ENCODE measurements around the gene ERICH3.

ERICH3 gene, protein sequence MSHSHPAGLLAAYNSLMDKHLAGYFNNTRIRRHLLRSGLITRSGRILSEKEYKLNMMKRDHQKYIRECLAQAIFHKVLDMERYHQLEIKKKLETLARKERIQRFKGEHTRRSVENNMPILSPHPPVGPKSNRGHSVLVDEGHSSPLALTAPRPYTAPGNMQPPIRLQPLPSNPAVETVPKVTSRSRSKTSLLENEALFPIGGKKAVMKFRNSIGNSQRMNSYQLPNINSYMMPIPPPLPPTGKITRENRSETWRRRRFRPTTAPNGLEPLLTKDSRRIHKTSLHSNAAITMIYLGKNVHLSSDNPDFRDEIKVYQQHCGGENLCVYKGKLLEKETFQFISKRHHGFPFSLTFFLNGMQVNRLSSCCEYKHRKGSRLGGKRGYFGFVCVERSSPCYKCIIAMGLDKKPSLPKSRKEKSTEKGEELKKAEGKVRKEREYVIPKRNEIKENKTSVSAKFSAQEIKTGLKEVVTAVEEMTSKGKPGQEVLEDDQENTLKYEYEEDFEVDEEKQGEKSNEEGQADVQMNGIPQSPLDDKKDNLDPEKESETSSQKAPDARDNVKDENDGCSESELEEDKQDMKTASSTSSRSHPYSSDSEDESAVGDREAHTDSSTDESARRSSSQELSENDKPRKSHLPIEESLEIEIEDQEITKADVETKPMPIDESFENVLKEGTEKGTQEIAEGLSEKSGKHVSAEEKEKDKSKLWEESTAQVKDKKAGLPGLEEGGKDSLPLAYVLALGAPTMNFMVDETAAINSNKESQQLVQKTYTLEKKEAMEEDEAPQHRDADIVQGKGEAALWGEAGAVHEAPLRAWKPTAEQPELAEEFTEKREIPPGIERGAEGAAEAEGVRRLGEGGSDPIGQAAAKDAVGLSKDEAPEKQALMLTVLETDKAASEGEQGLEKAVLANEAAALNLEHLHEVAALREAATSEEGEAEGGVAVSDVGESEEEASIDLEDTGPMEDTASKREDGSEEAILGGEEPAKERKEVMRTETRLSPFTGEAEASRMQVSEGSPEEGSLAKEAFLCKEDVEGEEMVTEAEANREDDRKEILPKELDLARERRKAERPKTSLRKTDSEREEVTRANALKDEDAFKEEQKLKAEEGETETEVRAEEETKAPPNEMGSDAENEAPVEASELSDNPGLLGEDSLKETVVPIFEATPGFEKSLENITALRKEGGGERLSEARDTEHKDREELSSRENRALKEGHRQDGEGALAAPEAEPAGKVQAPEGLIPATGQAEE (N-terminal part only)

DNA sequence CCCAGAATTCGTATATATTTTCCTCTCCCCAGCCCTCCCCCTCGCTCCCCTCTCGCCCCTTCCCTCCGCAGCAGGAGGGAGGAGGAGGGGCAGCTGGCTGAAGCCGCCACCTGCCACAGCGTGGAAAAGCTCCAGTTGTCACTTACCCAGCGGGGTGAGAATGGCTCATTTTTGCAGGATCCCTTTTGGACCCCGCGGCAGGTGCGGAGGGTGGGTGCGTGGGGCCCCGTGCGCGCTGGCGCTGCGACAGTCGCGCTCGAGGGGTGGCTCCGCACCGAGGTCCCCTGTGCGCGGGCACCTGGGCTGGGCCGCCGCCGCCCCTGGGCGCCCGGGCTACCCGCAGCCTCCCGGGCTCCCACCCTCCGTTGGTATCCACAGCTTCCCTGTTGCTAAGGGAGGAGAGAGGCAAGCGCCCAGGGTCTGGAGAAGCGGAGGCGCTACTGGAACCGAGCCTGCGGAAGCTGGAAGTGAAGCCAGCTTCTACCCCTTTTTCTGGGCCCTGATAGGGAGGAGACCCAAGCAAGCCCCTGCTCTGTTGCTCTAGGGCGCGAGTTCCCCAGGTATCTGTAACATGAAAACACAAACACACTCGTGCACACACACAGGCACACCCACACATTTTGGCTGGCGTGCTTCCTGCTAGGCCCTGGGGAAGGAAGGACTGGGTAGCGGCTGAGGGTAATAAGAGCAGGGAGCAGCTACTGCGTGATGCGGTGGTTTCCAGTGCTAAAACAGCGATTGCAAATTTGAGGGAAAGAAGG is at the start of gene ERICH3:
ERICH3 (minus strand) TSS at position 442 of the 761 bp plus-strand sequence; CDS start at position 169, 273 bp downstream.
- DNase-seq, result peak in 1 of 2 experiments; percentile 45

DNA sequence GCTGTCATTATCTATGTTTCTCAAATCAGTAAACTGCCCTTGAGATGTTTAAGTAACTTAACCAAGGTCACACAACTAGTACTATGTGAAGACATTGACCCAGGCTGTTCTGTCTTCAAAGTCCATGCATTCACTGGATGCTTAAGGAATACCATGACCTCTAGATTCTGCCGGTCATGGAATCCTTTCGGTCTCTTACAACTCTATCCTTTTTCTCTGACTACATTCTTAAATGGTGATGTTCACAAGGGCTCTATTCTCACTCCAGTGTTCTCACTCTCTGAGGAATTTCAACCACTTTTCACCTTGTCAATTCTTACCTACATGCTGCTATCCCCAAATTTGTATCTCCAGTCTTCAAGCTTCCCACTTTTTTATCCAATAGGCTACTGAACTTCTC is 44.0 kb upstream of the ERICH3 start:
- no peak for DNase-seq

DNA sequence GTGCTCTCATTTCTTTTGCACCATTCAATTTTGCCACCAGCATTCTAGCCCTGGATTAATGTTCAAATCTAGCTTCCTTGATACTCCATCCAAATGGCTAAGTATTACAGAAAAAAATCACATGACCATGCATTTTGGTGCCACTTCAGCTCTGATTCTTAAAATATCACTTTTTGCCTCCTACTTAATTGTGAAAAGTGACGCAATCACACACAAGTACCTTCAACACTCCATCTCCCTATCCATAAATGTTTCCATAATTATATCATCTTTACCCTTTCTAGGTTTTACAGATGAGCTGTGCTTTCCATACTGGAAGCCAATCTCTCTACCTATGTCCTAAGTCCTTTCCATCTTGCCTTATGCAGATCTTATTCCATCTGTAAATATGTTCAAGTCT is 43.2 kb upstream of the ERICH3 start:
- no peak for DNase-seq

DNA sequence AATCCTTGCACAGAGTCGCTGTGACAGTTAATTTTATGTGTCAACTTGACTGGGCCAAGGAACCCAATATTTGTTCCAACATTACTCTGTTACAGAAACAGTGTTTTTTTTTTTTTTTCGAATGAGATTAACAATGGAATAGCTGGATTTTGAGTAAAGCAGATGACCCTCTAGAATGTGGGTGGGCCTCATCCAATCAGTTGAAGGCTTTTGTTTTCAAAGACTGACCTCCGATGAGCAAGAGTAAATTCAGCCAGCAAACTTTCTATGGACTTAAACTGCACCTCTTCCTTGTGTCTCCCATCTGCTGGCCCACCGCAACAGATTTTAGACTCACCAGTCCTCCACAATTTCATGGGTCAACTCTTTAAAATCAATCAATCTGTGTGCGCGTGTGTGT is 42.2 kb upstream of the ERICH3 start:
- no peak for DNase-seq

DNA sequence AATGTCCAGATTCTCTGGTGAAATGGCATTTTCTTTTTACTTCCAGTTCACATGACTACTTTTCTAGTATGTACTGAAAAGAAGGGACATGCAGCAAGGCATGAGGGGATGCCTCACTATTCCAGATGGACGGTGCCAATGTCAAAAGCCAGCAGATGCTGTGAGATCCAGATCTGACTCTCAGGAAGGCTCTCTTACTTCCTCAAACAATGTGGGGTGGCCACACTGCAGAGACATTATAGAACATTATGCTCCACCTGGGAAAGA is 41.6 kb upstream of the ERICH3 start:
- DNase-seq, result no peak

DNA sequence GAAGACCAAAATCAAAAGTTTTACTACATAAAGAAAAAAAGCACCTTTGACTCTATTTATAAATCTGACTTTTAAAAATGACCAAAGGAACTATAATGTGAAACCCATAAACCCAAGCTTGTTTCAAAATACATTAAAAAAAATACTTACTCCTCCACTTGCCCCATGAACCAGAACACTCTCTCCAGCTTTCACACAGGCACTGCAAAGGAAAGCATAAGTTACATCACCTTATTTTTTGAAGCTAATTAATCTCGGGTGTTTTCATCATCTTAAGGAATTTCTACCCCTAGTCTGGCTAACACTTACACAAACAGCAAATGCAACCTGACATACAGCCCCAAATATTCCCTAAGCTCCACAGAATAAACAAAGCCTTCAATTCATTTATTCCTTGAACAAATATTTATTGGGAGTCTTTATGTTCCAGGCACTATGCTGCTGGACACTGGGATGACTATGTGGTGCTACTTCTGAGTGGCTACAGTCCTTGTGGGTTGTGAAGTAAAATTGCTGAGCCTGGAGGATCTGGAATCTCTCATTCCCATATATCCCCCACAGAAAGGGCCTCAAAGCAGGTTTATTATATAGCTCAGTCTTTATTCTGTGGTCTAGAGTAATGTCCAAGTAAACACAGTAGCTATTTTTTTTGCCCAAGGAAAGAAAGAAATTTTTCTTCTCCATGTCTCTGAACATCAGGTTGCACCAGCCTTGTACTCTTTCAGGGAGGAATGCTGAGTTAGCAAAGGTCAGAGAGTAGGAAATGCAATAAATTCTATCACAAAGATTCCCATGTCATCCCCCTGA is 41.0 kb upstream of the ERICH3 start:
- no peak for DNase-seq

DNA sequence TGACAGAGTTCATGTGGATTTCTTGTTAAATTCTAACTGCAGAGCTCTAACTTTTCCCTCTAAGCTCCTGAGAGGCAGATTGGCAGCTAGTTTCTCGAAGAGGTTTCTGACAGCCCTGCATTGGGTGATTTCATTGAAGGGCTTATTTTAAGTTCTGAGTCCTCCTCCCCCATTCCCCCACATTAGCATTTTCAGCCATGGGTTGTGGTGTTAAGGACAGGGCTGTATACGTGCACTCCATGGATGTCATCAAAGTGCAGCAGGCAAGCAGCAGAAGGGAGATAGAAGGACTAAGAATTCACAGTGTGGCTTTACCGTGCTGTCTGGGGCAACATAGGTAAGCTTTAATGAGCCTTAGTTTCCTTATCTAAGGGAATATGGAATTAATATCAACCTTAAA is 40.3 kb upstream of the ERICH3 start:
- DNase-seq, result no peak

DNA sequence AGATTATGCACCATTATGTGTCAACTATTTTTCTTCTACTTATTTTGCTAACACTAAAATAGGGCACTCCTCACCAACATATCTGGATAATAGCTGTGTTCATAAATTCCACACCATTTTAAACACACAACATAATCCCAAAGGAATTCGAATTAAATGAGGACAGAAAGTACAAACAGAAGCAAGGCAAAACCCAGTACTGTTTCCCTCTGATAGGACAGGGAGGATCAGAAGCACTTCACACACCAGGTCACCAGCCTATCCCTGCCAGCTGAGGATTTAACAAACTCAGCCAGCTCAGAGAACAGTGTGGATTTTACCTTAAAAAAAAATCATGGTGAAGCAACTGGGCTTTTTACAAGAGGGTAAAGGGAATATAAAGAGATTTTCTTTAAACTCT is 39.3 kb upstream of the ERICH3 start:
- no peak for DNase-seq

DNA sequence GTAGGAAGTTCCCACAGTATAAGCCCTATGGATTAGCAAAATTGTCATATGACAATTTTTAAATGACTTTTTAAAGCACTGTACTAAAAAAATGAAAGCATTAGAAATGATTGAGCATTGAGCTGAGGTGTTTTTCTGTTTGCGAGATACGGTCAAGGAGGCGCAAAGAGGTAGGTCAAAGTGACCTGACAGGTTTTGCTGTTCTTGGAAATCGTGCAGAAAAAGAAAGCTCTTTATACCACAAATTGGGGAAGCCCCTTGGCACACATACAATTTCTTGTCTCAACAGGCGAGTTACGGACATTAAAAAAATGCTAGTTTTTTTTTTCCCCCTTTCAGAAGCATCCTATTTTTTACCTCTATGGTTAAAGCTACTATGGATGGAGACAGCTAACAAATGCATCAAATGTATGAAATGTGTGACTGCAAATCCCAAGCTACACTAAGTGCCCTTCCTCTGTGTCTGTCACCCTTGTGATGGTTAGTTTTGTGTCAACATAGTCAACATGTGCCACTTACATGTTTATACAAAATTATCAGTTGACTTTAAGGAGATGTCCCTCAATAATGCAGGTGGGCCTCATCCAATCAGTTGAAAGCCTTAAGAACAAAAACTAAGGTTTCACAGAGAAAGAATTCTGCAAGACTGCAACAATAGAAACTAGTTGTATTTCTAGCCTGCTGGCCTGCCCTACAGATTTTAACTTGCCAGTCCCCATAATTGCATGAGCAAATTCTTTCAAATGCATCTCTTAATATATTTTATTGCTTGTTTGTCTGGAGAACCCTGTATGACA is 30.0 kb upstream of the ERICH3 start:
- DNase-seq, result no peak

DNA sequence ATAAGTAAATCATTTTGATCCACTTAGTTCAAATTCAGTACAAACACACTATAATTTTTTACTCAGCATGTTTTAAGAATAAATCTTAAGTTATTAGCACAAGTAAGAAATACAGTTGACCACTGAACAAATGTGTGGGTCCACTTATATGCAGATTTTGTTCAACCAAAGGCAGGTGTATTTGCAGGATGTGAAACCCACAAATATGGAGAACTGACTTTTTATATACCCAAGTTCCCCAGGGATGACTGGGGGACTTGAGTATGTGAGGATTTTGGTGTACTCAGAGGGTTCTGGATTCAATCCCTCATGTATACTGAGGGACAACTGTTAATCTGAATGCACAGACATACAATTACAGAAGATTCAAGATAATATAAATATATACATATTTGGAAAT is 25.7 kb upstream of the ERICH3 start:
- no peak for DNase-seq

DNA sequence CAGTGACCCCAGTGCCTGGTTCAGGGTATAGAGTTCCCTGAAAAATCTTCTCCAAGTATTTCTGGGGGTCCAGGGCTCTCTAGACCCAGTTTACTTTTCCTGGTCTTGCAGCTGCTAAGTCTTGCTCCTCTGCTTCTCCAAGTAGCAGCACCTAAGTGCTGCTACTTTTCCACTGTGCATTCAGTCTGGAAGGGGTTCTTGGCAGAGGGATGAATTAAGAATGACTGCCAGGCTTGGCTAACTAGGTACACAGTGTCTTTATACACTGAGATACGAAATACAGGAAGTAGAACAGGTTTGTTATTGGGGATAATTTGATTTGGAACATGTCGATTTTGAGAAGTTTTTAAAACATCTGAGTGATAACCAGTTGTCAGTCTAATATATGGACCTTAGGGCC is 24.2 kb upstream of the ERICH3 start:
- DNase-seq, result no peak

DNA sequence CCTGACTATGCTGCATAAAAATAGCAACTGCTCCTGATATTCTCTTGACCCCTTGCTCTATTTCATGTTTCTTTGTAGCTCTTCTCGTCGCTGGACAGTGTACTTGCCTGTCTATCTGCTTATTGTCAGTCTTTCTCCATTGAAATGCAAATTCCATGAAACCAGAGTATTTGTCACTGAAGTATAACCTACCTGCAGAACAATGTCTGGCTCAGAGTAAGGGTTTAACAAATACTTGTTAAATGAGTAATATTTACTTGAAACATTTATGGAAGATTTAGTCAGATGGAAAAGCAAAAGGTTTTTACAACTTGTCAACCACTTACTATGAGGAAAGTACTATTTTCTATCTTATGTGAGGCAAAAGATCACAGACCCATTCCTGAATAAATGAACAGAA is 19.9 kb upstream of the ERICH3 start:
- no peak for DNase-seq

DNA sequence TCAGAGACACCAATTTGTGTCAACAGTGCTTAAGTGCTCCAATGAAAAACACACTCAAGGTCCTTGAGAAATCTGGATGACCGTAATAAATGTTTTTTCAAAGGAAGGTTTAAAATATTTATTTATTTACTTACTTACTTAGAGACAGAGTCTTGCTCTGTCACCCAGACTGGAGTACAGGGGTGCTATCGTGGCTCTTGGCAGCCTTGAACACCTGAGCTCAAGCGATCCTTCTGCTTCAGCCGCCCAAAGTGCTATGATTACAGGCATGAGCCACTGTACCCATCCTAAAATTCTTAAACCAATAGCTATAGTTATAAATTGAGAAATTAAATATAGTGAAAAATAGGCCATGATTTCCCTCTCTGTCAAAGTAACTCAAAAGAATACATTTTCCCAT is 17.3 kb upstream of the ERICH3 start:
- no peak for DNase-seq

DNA sequence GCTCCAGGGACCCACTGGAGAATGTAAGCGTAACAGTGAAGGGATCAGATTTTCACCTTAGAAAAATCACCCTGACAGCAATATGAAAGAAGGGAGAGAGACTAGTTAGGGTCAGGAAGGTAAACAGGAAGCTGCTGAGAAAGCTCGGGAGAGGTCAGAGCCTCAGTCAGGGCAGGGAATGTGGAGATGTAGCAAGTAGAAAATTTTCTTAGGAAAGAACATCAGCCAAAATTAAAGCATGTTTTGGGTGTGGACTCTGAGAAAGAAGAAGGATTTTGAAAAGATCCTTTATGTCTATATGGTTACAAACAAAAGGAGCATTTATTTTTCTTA is 16.7 kb upstream of the ERICH3 start:
- no peak for DNase-seq

DNA sequence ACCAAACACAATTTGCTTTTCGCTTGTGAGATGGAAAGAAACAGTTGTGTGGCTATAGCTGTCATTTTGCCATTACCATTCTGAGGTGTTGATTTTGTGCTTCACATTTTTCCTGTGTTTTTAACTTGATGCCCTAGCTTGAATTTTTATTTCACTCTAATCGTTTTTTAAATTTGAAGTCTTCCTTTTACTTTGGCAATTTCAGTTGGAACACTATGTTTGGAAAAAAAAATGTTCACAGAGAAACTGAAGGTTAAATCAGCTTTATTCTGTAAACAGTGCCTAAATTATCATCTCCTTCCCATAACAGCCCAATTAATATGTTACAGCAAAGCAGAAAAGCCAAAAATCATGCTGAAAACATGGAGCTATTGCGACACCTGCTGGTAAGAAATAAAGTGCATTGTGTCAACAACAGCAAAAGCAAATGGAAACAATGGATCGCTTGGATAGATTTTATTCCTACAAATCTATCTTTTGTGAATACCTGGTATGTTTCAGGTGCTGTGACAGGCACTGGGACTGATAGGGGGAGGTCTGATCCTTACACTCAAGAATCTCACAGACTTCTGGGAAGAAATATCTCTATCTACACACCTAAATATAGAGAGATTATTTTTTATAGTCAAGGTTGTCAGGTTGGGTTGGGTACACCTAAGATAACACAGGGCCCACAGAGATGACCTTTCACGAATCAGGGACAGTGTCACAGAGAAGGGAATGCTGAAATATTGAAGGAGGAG is 16.2 kb upstream of the ERICH3 start:
- DNase-seq, result peak; percentile 53 to 61

DNA sequence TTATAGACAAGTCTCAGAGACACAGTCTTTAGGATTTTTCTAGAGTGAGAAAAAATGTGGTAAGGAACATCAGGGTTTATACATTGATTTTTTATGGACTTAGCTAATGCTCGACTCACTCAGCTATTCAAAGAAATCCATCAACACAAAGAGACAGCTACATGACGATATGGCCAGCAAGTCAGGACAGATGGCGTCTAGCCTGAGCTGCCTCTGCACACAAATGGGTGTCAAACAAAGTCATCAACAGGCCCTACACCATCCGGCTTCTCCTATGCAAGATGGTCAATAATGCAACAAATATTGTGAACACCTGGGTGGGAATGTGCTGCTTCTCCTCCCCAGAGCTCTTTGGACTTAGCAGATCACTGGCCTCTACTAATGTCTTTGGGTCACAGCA is 13.3 kb upstream of the ERICH3 start:
- DNase-seq, result peak in 1 of 2 experiments; percentile 14

DNA sequence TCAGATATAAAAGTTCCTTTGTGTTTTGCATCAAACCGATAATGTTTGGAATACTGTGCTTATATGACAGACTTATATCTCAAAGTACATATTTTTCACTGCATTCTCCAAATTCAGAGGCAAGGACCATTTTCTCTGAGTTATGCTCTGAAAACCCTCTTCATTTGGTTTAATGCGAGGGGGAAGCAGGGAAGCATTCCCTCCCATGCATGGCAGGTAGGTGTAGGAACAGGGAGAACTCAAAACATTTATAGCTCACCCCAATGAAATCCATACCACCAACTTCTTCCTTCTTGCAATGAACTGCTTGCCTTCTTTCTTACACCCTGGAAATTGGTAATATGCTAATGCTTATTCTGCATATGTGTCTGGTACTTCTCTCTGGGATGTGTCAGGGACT is 10.7 kb upstream of the ERICH3 start:
- DNase-seq, result no peak

DNA sequence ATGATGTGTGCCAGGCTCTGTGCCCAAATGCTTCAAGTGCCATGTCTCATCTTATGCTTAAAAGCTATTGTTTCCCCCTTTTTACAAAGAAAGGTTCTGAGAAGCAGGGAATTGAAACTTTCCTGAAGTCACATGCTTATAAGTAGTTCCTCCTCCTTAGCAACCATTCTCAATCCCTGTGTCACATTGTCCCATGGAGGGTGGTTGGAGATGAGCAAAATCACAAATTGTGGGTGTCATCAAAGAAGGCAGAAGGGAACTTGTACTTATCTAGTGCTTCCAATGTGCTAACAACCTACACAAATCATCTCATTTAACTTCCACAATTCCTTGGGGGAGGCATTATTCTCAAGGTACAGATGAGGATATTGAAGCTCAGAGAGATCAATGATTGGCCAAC is 10.1 kb upstream of the ERICH3 start:
- no peak for DNase-seq

DNA sequence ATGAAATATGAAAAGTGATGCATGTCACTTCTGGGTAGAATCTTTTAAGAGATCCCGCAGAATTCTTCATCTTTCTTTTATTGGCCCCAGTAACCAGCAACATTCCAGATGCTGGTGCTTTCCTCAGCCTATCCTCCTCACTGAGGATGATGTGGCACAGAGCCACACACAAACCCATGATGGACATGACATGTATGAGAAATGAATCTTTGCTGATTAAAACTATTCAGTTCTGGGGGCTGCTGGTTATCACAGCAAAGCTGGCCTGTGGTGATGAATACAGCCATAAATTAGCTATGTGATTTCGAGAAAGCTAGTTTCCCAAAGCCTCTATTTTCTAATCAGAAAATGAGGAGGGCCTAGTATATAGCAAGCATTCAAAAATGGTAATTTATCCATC is 8.3 kb upstream of the ERICH3 start:
- DNase-seq, result no peak

DNA sequence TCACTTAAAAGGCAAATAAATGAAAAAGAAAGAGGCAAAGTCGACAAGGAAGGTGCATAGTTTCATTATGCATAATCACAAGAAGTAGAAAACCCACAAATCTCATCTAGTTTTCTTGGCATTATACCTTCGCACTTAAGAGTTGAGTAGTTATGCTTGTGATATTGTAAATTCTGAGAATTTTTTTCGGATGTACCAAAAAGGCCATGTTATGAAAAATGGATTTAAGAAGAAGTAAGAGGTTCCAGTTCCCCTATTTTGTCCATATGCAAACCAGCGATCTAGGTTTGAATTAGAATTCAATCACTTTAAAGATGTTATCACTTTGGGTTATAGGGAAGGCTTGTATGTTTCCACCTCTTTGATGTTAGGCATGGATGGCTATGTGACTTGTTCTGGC is 7.9 kb upstream of the ERICH3 start:
- DNase-seq, result no peak

DNA sequence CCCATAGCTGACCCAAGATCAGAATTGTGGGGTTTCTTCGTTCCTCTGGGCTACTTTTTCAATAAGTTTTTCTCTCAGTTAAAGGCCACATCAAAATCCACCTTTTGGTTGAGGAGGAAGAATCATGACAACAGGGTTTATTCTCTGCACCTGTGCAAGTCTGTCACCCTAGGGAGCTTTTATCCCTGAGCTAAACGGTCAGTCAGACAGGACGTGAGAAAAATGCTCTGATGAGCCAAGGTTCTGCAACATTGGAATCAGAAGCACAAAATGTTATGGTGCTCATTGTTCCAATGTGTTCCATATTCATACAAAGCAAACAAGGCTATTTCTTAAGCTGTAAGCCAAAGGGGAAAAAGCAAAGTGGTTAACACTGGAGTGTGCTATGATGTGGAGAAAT is 7.4 kb upstream of the ERICH3 start:
- DNase-seq, result no peak
